Lower leg skin (tissue), 4 donors: ENCODE data around the gene MRPL30. TPM values are rescaled to one million over a fixed set of nuclear protein-coding genes. Genes with fewer than 3 reads are reported as not detected.
"Not testable (repeated sequence)": the region's sequence is repeated elsewhere in the genome, so short reads cannot be mapped to it uniquely, and the experiment has no call there.

ENCODE experiments used
- DNase-seq, 2 donors: peaks; one replicate each; pipeline ENCODE4 v3.0.0-alpha.2; 2019; ENCODE audit warnings: low spot score in 2 of 2
- H3K4me3 ChIP-seq: fragments of 200-600 bp; sonication (generic); 2 replicates; pipeline ENCODE4 v1.5.1; 2017; ENCODE audit warnings: mild to moderate bottlenecking, low read depth; ENCODE audit not compliant: poor library complexity, severe bottlenecking
- CTCF ChIP-seq, 3 donors: fragments of 450-650 bp; IDR thresholded peaks; one replicate each; pipeline ENCODE4 v1.5.1; 2016; ENCODE audit warnings: antibody characterized with exemption in 3 of 3, mild to moderate bottlenecking in 3 of 3, moderate library complexity in 2 of 3
- POLR2A ChIP-seq, 2 donors: fragments of 450-650 bp; IDR thresholded peaks; one replicate each; pipeline ENCODE4 v1.6.1; 2016 to 2017; ENCODE audit warnings: antibody characterized with exemption in 2 of 2, mild to moderate bottlenecking in 1 of 2, moderate library complexity in 1 of 2
- WGBS, 2 donors: methylation state at CpG; one replicate each; pipeline ENCODE4 v1.1.5; 2018; 5-methylcytosine and 5-hydroxymethylcytosine counted together
- intact Hi-C: fragments of 100-400 bp; cut with DNase I; formaldehyde crosslinking; loops from one replicate; pipeline ENCODE4 v1.15.0; 2023; ENCODE audit warnings: low total_unique reads
- total RNA-seq, 4 donors: library from RNA; depleted of rRNA; stranded (reverse); fragments of >200 nt; gene quantifications; one replicate each; pipeline ENCODE4 v1.1.0, GENCODE V29; 2016

Gene MRPL30
- total RNA-seq = 10 to 100 TPM; 26.6 to 33.0 (median 30.0) TPM

- H3K4me3 ChIP-seq = peak within 1 kb of the TSS; percentile 79
- no peak for TF ChIP-seq POLR2A (IDR thresholded peaks at IDR 0.05)
- TF ChIP-seq CTCF (IDR thresholded peaks at IDR 0.05) = no peak
- intact Hi-C loops = no loop called here
- DNase-seq = peak; percentile 92 to 98
- 0% methylated on average over 39 of the region's 39 CpGs for WGBS, 2 donors
Measured at GRCh38 chr2:99180755-99181623, at the start of gene MRPL30, which contains the start of gene MITD1. TSS of gene MRPL30 (plus strand) at chr2:99181184. CDS start at chr2:99186204, 5,020 bp downstream. TSS of gene MITD1 (minus strand) at chr2:99181058. CDS start at chr2:99180981, 77 bp downstream.

- 92 to 93% methylated on average over 2 of the region's 2 CpGs for WGBS, 2 donors
- DNase-seq, intact Hi-C loops, H3K4me3 ChIP-seq: not testable (repeated sequence)
Measured at GRCh38 chr2:99135044-99135556, 45.9 kb upstream of the MRPL30 start.

GRCh38 chr2:99139003-99139402, 42.0 kb upstream of the MRPL30 start:
- WGBS, 2 donors = 96 to 99% methylated on average over 4 of the region's 4 CpGs
- TF ChIP-seq POLR2A (IDR thresholded peaks at IDR 0.05) (no peak), CTCF (IDR thresholded peaks at IDR 0.05) (no peak)
- DNase-seq = no peak
- H3K4me3 ChIP-seq = no peak overlapping the region
- intact Hi-C loops = no loop called here

GRCh38 chr2:99140056-99140859, 40.7 kb upstream of the MRPL30 start:
- no peak for TF ChIP-seq CTCF (IDR thresholded peaks at IDR 0.05)
- TF ChIP-seq POLR2A (IDR thresholded peaks at IDR 0.05) = no peak
- no peak for DNase-seq
- intact Hi-C loops = no loop called here
- peak overlapping the region; percentile 75 for H3K4me3 ChIP-seq
- WGBS, 2 donors = 18 to 26% methylated on average over 14 to 17 of the region's 17 CpGs

- intact Hi-C loops = no loop called here
- no peak for DNase-seq
- 2% methylated on average over 21 of the region's 21 CpGs; no CpG with 5 or more reads in 1 of the 2 donors for WGBS, 2 donors
- H3K4me3 ChIP-seq = peak overlapping the region; percentile 75
- no peak for TF ChIP-seq CTCF (IDR thresholded peaks at IDR 0.05)
- TF ChIP-seq POLR2A (IDR thresholded peaks at IDR 0.05) = no peak
Measured at GRCh38 chr2:99140860-99141109, 40.2 kb upstream of the MRPL30 start.
